K562 (cell line): ENCODE results near the gene WDR46. TPM values are rescaled to one million over a fixed set of nuclear protein-coding genes. Genes with fewer than 3 reads are reported as not detected.

Source experiments
- ATAC-seq: fragments of 200-7000 bp; cut with Tn5 transposase; 3 replicates; pipeline ENCODE4 v1.9.1; 2020; ENCODE audit warnings: moderate library complexity
- BruUV-seq: library from RNA; stranded (reverse); fragments of 400-500 nt; replicated peaks from 2 replicates; lab custom pipeline; 2021; lab: Mats Ljungman, UMichigan
- CTCF ChIA-PET: fragments of 300-600 bp; formaldehyde crosslinking; extraction: SDS; loops from one replicate; lab custom pipeline; 2021; ENCODE audit warnings: low intra/inter-chr PET ratio; lab: Yijun Ruan, JAX
- POLR2A ChIA-PET: fragments of 300-600, 350-650 bp; sonication (Branson Sonifier 250); formaldehyde crosslinking; extraction: SDS; loops from one replicate; lab custom pipeline; 2021; ENCODE audit warnings: antibody characterized with exemption, inconsistent platforms; lab: Yijun Ruan, JAX
- DNase-seq, 4 experiments: peaks; one replicate each; pipeline versions ENCODE4 v3.0.0 to v3.0.0-alpha.2; 2011 to 2018; ENCODE audit warnings: low spot score in 3 of 4, mixed read lengths in 3 of 4; ENCODE audit errors: extremely low read depth in 1 of 4
- FAIRE-seq: peaks from 2 replicates; lab custom pipeline; 2011; peaks lifted over from hg19 to GRCh38; lab: Jason Lieb, UNC
- H2AFZ ChIP-seq: 2 replicates; pipeline ENCODE4 v1.6.0; 2011; ENCODE audit warnings: low read depth, low read length, control low read depth, inconsistent platforms
- H3K27ac ChIP-seq: fragments of 200-600 bp; 3 replicates; pipeline ENCODE4 v1.8.0; 2011; ENCODE audit warnings: low read depth, mild to moderate bottlenecking, control low read depth, inconsistent platforms, low read length, moderate library complexity, mixed read lengths; ENCODE audit errors: extremely low read depth
- H3K27me3 ChIP-seq, 2 experiments: fragments of 300-600 bp in 1 of 2; 2 replicates in 1 of 2; 3 replicates in 1 of 2; pipeline versions ENCODE4 v1.6.0 to v1.8.0; 2011; ENCODE audit warnings: inconsistent platforms in 2 of 2, low read length in 2 of 2, mild to moderate bottlenecking in 1 of 2, mixed read lengths in 1 of 2, moderate library complexity in 1 of 2; ENCODE audit not compliant: control insufficient read depth in 2 of 2, insufficient read depth in 2 of 2
- H3K36me3 ChIP-seq: fragments of 300-600 bp; 3 replicates; pipeline ENCODE4 v1.8.0; 2011; ENCODE audit warnings: mild to moderate bottlenecking, low read length, inconsistent platforms; ENCODE audit not compliant: control insufficient read depth, insufficient read depth
- H3K4me1 ChIP-seq, 2 experiments: fragments of 200-600 bp in 1 of 2; replicated peaks in 1 of 2; 2 replicates in 1 of 2; 3 replicates in 1 of 2; pipeline versions ENCODE4 v1.5.1 to v1.8.0; 2011; ENCODE audit warnings: inconsistent platforms in 2 of 2, low read length in 2 of 2, mild to moderate bottlenecking in 1 of 2, mixed read lengths in 1 of 2, moderate library complexity in 1 of 2; ENCODE audit not compliant: control insufficient read depth in 2 of 2, insufficient read depth in 2 of 2
- H3K4me2 ChIP-seq: 2 replicates; pipeline ENCODE4 v1.6.1; 2011; ENCODE audit warnings: low read length, control low read depth, inconsistent platforms, mixed read lengths; ENCODE audit not compliant: insufficient read depth
- H3K4me3 ChIP-seq: fragments of 200-600 bp; sonication (generic), shearing (Covaris generic); 2 replicates; pipeline ENCODE4 v1.5.1; 2016; ENCODE audit warnings: control low read depth, inconsistent platforms
- H3K79me2 ChIP-seq: fragments of 200-600 bp; 3 replicates; pipeline ENCODE4 v1.8.0; 2011; ENCODE audit warnings: low read length, inconsistent platforms; ENCODE audit not compliant: control insufficient read depth, insufficient read depth
- H3K9ac ChIP-seq, 2 experiments: 2 replicates each; pipeline versions ENCODE4 v1.6.0 to v1.6.1; 2011; ENCODE audit warnings: low read depth in 2 of 2, low read length in 2 of 2, control low read depth in 1 of 2, inconsistent platforms in 1 of 2, mild to moderate bottlenecking in 1 of 2, mixed read lengths in 1 of 2; ENCODE audit not compliant: insufficient read depth in 1 of 2
- H3K9me1 ChIP-seq: one replicate; pipeline ENCODE4 v1.6.0; 2011; ENCODE audit warnings: inconsistent platforms, mild to moderate bottlenecking, low read length, moderate library complexity; ENCODE audit not compliant: control insufficient read depth, insufficient read depth
- H3K9me3 ChIP-seq: replicated peaks from 2 replicates; pipeline ENCODE4 v1.5.1; 2011; ENCODE audit warnings: low read depth, low read length, inconsistent platforms; ENCODE audit not compliant: control insufficient read depth, insufficient read depth
- H4K20me1 ChIP-seq: replicated peaks from 2 replicates; pipeline ENCODE4 v1.6.1; 2011; ENCODE audit warnings: low read length, inconsistent platforms, mixed read lengths; ENCODE audit not compliant: control insufficient read depth, insufficient read depth
- EGR1 ChIP-seq: fragments of 450-650 bp; conservative IDR thresholded peaks from 2 replicates; pipeline ENCODE4 v1.6.1; 2017; ENCODE audit warnings: mild to moderate bottlenecking
- FOXJ3 ChIP-seq: sonication (generic); formaldehyde crosslinking; IDR thresholded peaks from 2 replicates; pipeline ENCODE4 v1.4.0; 2020; ENCODE audit warnings: mild to moderate bottlenecking, missing genetic modification reagents
- FUS ChIP-seq: fragments of 200-400 bp; formaldehyde crosslinking; optimal IDR thresholded peaks from 2 replicates; pipeline ENCODE3; 2017; ENCODE audit warnings: low read depth, low read length
- HDAC1 ChIP-seq, 2 experiments: fragments of 450-650 bp; IDR thresholded peaks; 2 replicates each; pipeline ENCODE4 v1.6.1; 2016 to 2017; ENCODE audit warnings: inconsistent platforms in 1 of 2, mild to moderate bottlenecking in 1 of 2, moderate library complexity in 1 of 2
- LARP7 ChIP-seq: fragments of 450-650 bp; IDR thresholded peaks from 2 replicates; pipeline ENCODE4 v1.6.1; 2016
- NR3C1 ChIP-seq: sonication (generic); formaldehyde crosslinking; IDR thresholded peaks from 2 replicates; pipeline ENCODE4 v1.8.1; 2022; ENCODE audit warnings: missing genetic modification reagents
- PHF8 ChIP-seq: fragments of 200-600 bp; sonication (generic); IDR thresholded peaks from 2 replicates; pipeline ENCODE4 v1.6.1; 2012; ENCODE audit warnings: mixed run types, mild to moderate bottlenecking, inconsistent platforms, low read length, moderate library complexity, borderline replicate concordance
- POLR2AphosphoS5 ChIP-seq: IDR thresholded peaks from 2 replicates; pipeline ENCODE4 v1.6.1; 2011; ENCODE audit warnings: mild to moderate bottlenecking, low read depth, low read length, moderate library complexity; ENCODE audit not compliant: control insufficient read depth, insufficient read depth
- POLR2B ChIP-seq: fragments of 450-650 bp; IDR thresholded peaks from 2 replicates; pipeline ENCODE4 v1.6.1; 2018; ENCODE audit warnings: low read depth; ENCODE audit not compliant: partially characterized antibody
- SP1 ChIP-seq: sonication (generic); formaldehyde crosslinking; IDR thresholded peaks from 2 replicates; pipeline ENCODE4 v1.8.1; 2022; ENCODE audit warnings: mild to moderate bottlenecking, missing genetic modification reagents
- TAF9B ChIP-seq: fragments of 450-650 bp; IDR thresholded peaks from 2 replicates; pipeline ENCODE4 v1.6.1; 2018; ENCODE audit warnings: mild to moderate bottlenecking; ENCODE audit not compliant: partially characterized antibody
- THRB ChIP-seq: fragments of 450-650 bp; formaldehyde crosslinking; conservative IDR thresholded peaks from 2 replicates; pipeline ENCODE4 v1.4.0; 2022; ENCODE audit warnings: mild to moderate bottlenecking, missing genetic modification characterization
- ZBTB11 ChIP-seq, 3 experiments: fragments of 200-800 bp in 1 of 3; fragments of 250-450 bp in 1 of 3; fragments of 450-650 bp in 1 of 3; sonication (Bioruptor Pico) in 1 of 3; sonication (Bioruptor generic) in 1 of 3; formaldehyde crosslinking in 1 of 3; IDR thresholded peaks; 2 replicates each; pipeline versions ENCODE4 v1.6.1 to v1.8.0; 2016 to 2022; ENCODE audit warnings: mild to moderate bottlenecking in 2 of 3, missing genetic modification characterization in 2 of 3, missing compliant biosample characterization in 1 of 3, moderate library complexity in 1 of 3
- WGBS: fragments of 100-300 bp; shearing (Covaris generic); methylation state at CpG from one replicate; pipeline ENCODE4 v1.1.6; 2016; ENCODE audit warnings: low coverage, mixed read lengths; ENCODE audit not compliant: insufficient coverage; ENCODE audit errors: missing lambda C conversion rate; 5-methylcytosine and 5-hydroxymethylcytosine counted together
- in situ Hi-C: fragments of 300-500 bp; cut with MboI; formaldehyde crosslinking; loops from 4 replicates; pipeline ENCODE4 v1.15.0; 2018; ENCODE audit warnings: inconsistent platforms, mixed read lengths
- intact Hi-C: fragments of 100-400 bp; cut with micrococcal nuclease; formaldehyde crosslinking; loops from 2 replicates; pipeline ENCODE4 v1.14.2; 2022
- polyA plus RNA-seq, 8 experiments: library from polyadenylated mRNA; depleted of rRNA in 4 of 8; stranded (reverse) in 5 of 8; unstranded in 3 of 8; fragments of >200 nt; fragmentation: Nextera tagmentation in 2 of 8; fragmentation: Illumina TruSeq in 1 of 8; extraction: Ambion mirVana in 2 of 8; extraction: Trizol in 1 of 8; gene quantifications; 2 replicates each; pipeline versions ENCODE4 v1.2.1 to v1.2.3, GENCODE V29; 2011 to 2014; ENCODE audit warnings: inconsistent platforms in 1 of 8, missing spikeins in 1 of 8
- total RNA-seq, 7 experiments: library from RNA; depleted of rRNA in 6 of 7; stranded (reverse); fragments of >200 nt in 6 of 7; fragmentation: Illumina TruSeq in 2 of 7; extraction: Trizol in 2 of 7; gene quantifications; 2 replicates each; pipeline versions ENCODE4 v1.2.1 to v1.2.3, GENCODE V29; 2011 to 2021; ENCODE audit warnings: low replicate concordance in 1 of 7
- TF ChIP-seq, protein P1 (sequence below), 2 experiments: fragments of 450-650 bp in 1 of 2; sonication (generic) in 1 of 2; formaldehyde crosslinking in 1 of 2; IDR thresholded peaks in 1 of 2; conservative IDR thresholded peaks in 1 of 2; 2 replicates each; pipeline versions ENCODE4 v1.6.1 to v1.8.1; 2016 to 2023; ENCODE audit warnings: mild to moderate bottlenecking in 2 of 2, moderate library complexity in 2 of 2, inconsistent platforms in 1 of 2, missing genetic modification reagents in 1 of 2

Gene WDR46
- total and polyA plus RNA-seq, 9 of the 15 experiments (the other 6 are each of a cell fraction or from before 2014, with no cell fraction given), result 8.9 to 146 (median 93.1) TPM

- in situ Hi-C loops, result no loop called here
- intact Hi-C loops, result loop anchor here (1.0 kb wide), 1 partner anchor 46 kb away; the partner anchor contains the start of gene RPS18
- CTCF ChIA-PET, result no interaction called here
- FAIRE-seq (peak; percentile 98), ATAC-seq (peak; percentile 82), DNase-seq (peak; percentile 90 to 100 (median 94))
- Histone ChIP-seq H4K20me1 (0 out of 2 replicates have a peak, but pooled peaks cover 3% of the 10 kb centered on the region), H3K79me2 (peaks cover 65% of the 10 kb centered on the region), H3K9ac (peak within 1 kb of the TSS; percentile 68 to 75), H3K4me1 (peaks cover 56 to 76% of the 10 kb centered on the region in 2 experiments), H3K27ac (peak within 1 kb of the TSS; percentile 79), H3K4me2 (peak within 1 kb of the TSS; percentile 97), H3K9me3 (no peaks in the 10 kb centered on the region), H3K27me3 (no peaks in the 10 kb centered on the region), H3K4me3 (peak within 1 kb of the TSS; percentile 63), H2AFZ (peak within 1 kb of the TSS; percentile 98), H3K36me3 (peaks cover 43% of the 10 kb centered on the region), H3K9me1 (peaks cover 3% of the 10 kb centered on the region)
- BruUV-seq, result no TSS peak
- under 1% methylated on average over 35 of the region's 44 CpGs for WGBS
- POLR2A ChIA-PET, result interaction anchor here (0.5 to 2.6 kb wide), 19 partner anchors 11 to 346 kb away, joined by 3 to 32 read pairs (median 4); partner anchors contain the start of genes B3GALT4, CUTA, HLA-DPB1 and RGL2
- TF ChIP-seq HDAC1 (IDR thresholded peaks at IDR 0.05) (peak in 1 of 2 experiments; percentile 62; a peak in 2 of 4 replicates), POLR2AphosphoS5 (peak; percentile 64; the same call in 1 of the 2 replicates), ZBTB11 (CRISPR knock-in tag; IDR thresholded peaks at IDR 0.05) (0 out of 6 replicates have a peak, but pooled peaks of 1 of the 3 experiments have one; percentile 35), FUS (no peak), FOXJ3 (CRISPR knock-in tag) (no peak), TAF9B (no peak), THRB (CRISPR knock-in tag) (peak; percentile 46; the same call in 1 of the 2 replicates), PHF8 (peak; percentile 48; the same call in 1 of the 2 replicates), NR3C1 (no peak), EGR1 (peak; percentile 89), POLR2B (peak; percentile 73), LARP7 (0 out of 2 replicates have a peak, but pooled peaks have one; percentile 41), SP1 (peak; percentile 84)
- TF ChIP-seq, protein P1, sequence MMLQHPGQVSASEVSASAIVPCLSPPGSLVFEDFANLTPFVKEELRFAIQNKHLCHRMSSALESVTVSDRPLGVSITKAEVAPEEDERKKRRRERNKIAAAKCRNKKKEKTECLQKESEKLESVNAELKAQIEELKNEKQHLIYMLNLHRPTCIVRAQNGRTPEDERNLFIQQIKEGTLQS (IDR thresholded peaks at IDR 0.05), result no peak
- TF ChIP-seq, protein P1 (CRISPR knock-in tag; conservative IDR thresholded peaks at IDR 0.05), result peak; percentile 74
Measured at GRCh38 chr6:33317669-33318425, 28.8 kb upstream of the WDR46 start, which contains the start of gene ZBTB22. TSS of gene ZBTB22 (minus strand) at chr6:33317744. CDS start at chr6:33316916, 828 bp downstream.
